GM12891 (cell line): ENCODE results near the gene MAT1A. TPM values are rescaled to one million over a fixed set of nuclear protein-coding genes. Genes with fewer than 3 reads are reported as not detected.

Experiments
- DNase-seq: peaks from one replicate; pipeline ENCODE4 v3.0.0; 2011; ENCODE audit warnings: low spot score; ENCODE audit not compliant: insufficient read length
- FAIRE-seq: peaks from 2 replicates; lab custom pipeline; 2011; peaks lifted over from hg19 to GRCh38; lab: Jason Lieb, UNC
- PAX5 ChIP-seq: IDR thresholded peaks from 2 replicates; pipeline ENCODE4 v1.6.1; 2011; ENCODE audit warnings: low read length, moderate library complexity, mild to moderate bottlenecking; ENCODE audit not compliant: insufficient read depth, severe bottlenecking
- POLR2A ChIP-seq: IDR thresholded peaks from 2 replicates; pipeline ENCODE4 v1.6.1; 2011; ENCODE audit warnings: low read depth, low read length, control low read depth
- POLR2AphosphoS5 ChIP-seq: IDR thresholded peaks from 2 replicates; pipeline ENCODE4 v1.6.1; 2011; ENCODE audit warnings: low read depth, low read length, control low read depth
- POU2F2 ChIP-seq: IDR thresholded peaks from 2 replicates; pipeline ENCODE4 v1.6.1; 2011; ENCODE audit warnings: low read depth, mild to moderate bottlenecking, control low read depth, low read length, moderate library complexity
- SPI1 ChIP-seq: IDR thresholded peaks from 2 replicates; pipeline ENCODE4 v1.6.1; 2011; ENCODE audit warnings: low read depth, low read length, control low read depth
- TAF1 ChIP-seq: IDR thresholded peaks from 2 replicates; pipeline ENCODE4 v1.6.1; 2011; ENCODE audit warnings: low read depth, low read length, control low read depth
- polyA plus RNA-seq: library from polyadenylated mRNA; unstranded; fragments of >200 nt; gene quantifications from one replicate; pipeline ENCODE4 v1.2.1, GENCODE V29; 2012; ENCODE audit warnings: low read depth, missing spikeins, inconsistent platforms; ENCODE audit not compliant: missing spikeins

Gene MAT1A
- 0.03 TPM for polyA plus RNA-seq

GRCh38 chr10:80289451-80290287, at the start of gene MAT1A:
TSS of gene MAT1A (minus strand) at chr10:80289658. CDS start at chr10:80289423, 235 bp downstream.
- no peak for FAIRE-seq
- DNase-seq, result no peak

GRCh38 chr10:80333983-80334382, 44.5 kb upstream of the MAT1A start:
- FAIRE-seq (no peak), DNase-seq (no peak)
- no peak for TF ChIP-seq POLR2A
- no peak for TF ChIP-seq POU2F2
- TF ChIP-seq POLR2AphosphoS5, result no peak
- no peak for TF ChIP-seq SPI1
- no peak for TF ChIP-seq TAF1

More at GRCh38 chr10:80289451-80290287, at the start of gene MAT1A:
- TF ChIP-seq POU2F2 (no peak), SPI1 (no peak), POLR2A (no peak), PAX5 (no peak), POLR2AphosphoS5 (no peak), TAF1 (no peak)

GRCh38 chr10:80324891-80325364, 35.5 kb upstream of the MAT1A start:
- DNase-seq (no peak), FAIRE-seq (no peak)
- TF ChIP-seq TAF1 (no peak), PAX5 (no peak), POLR2AphosphoS5 (no peak), POU2F2 (no peak), SPI1 (no peak), POLR2A (no peak)

GRCh38 chr10:80324086-80324485, 34.6 kb upstream of the MAT1A start:
- DNase-seq, result no peak
- no peak for FAIRE-seq
- TF ChIP-seq POLR2A (no peak), POU2F2 (no peak), SPI1 (no peak), TAF1 (no peak), PAX5 (no peak), POLR2AphosphoS5 (no peak)

- TF ChIP-seq POLR2A (no peak), SPI1 (no peak), POU2F2 (no peak), TAF1 (no peak), PAX5 (no peak), POLR2AphosphoS5 (no peak)
- FAIRE-seq (no peak), DNase-seq (no peak)
Measured at GRCh38 chr10:80323311-80323710, 33.9 kb upstream of the MAT1A start.

- no peak for DNase-seq
- no peak for TF ChIP-seq PAX5
- FAIRE-seq, result no peak
Measured at GRCh38 chr10:80322711-80323110, 33.3 kb upstream of the MAT1A start.

- no peak for FAIRE-seq
Measured at GRCh38 chr10:80322158-80322557, 32.7 kb upstream of the MAT1A start.

GRCh38 chr10:80321183-80321582, 31.7 kb upstream of the MAT1A start:
- DNase-seq (no peak), FAIRE-seq (no peak)
- TF ChIP-seq POLR2A (no peak), SPI1 (no peak), TAF1 (no peak), PAX5 (no peak), POLR2AphosphoS5 (no peak), POU2F2 (no peak)

More at GRCh38 chr10:80322158-80322557, 32.7 kb upstream of the MAT1A start:
- no peak for DNase-seq
- no peak for TF ChIP-seq SPI1
- no peak for TF ChIP-seq PAX5
- TF ChIP-seq TAF1, result no peak
- TF ChIP-seq POLR2A, result no peak
- TF ChIP-seq POU2F2, result no peak
- no peak for TF ChIP-seq POLR2AphosphoS5

GRCh38 chr10:80320377-80320776, 30.9 kb upstream of the MAT1A start:
- DNase-seq (no peak), FAIRE-seq (no peak)
- TF ChIP-seq POLR2A (no peak), POLR2AphosphoS5 (no peak), SPI1 (no peak), TAF1 (no peak), PAX5 (no peak)
